Gastroesophageal sphincter (tissue), 3 donors: ENCODE results near the gene CD38.

Experiments used
- CTCF ChIP-seq, 4 experiments: fragments of 200-600 bp in 2 of 4; fragments of 450-650 bp in 2 of 4; sonication (generic) in 1 of 4; IDR thresholded peaks; one replicate each; pipeline ENCODE4 v1.5.1; 2017 to 2019; ENCODE audit warnings: antibody characterized with exemption in 4 of 4, mild to moderate bottlenecking in 2 of 4, moderate library complexity in 2 of 4
- POLR2AphosphoS5 ChIP-seq: sonication (generic); formaldehyde crosslinking; IDR thresholded peaks from one replicate; pipeline ENCODE4 v1.6.1; 2017; ENCODE audit warnings: antibody characterized with exemption

GRCh38 chr4:15852524-15852923 lies 74.4 kb downstream of the CD38 start:
- no peak for TF ChIP-seq CTCF (IDR thresholded peaks at IDR 0.05)
- TF ChIP-seq POLR2AphosphoS5 = no peak
